A549 (cell line): ENCODE results near the gene RAB1B.

Source experiments
- BCL3 ChIP-seq: fragments of >200 bp; sonication (Bioruptor Twin); formaldehyde crosslinking; IDR thresholded peaks from 3 replicates; pipeline ENCODE4 v1.6.1; 2016
- CEBPB ChIP-seq, 2 experiments: fragments of >200 bp in 1 of 2; sonication (Bioruptor Twin) in 1 of 2; formaldehyde crosslinking in 1 of 2; IDR thresholded peaks; 2 replicates each; pipeline ENCODE4 v1.6.1; 2012 to 2016
- CTCF ChIP-seq: fragments of >200 bp; sonication (Bioruptor Twin); formaldehyde crosslinking; IDR thresholded peaks from 3 replicates; pipeline ENCODE4 v1.5.1; 2016
- ELK1 ChIP-seq: fragments of 150-350 bp; IDR thresholded peaks from 2 replicates; pipeline ENCODE4 v1.6.1; 2014; ENCODE audit warnings: low read depth, mild to moderate bottlenecking, low read length
- EP300 ChIP-seq, 2 experiments: fragments of >200 bp; sonication (Bioruptor Twin); formaldehyde crosslinking; IDR thresholded peaks; 2 replicates in 1 of 2; 3 replicates in 1 of 2; pipeline ENCODE4 v1.6.1; 2016 to 2017
- KDM1A ChIP-seq: fragments of 200-600 bp; sonication (generic); IDR thresholded peaks from 2 replicates; pipeline ENCODE4 v1.6.1; 2016; ENCODE audit warnings: low read depth, mild to moderate bottlenecking
- MAX ChIP-seq: IDR thresholded peaks from 2 replicates; pipeline ENCODE4 v1.6.1; 2012
- PHF8 ChIP-seq: fragments of 200-600 bp; sonication (generic); IDR thresholded peaks from 2 replicates; pipeline ENCODE4 v1.6.1; 2016; ENCODE audit warnings: low read depth, mild to moderate bottlenecking, antibody characterized with exemption, moderate library complexity, borderline replicate concordance
- POLR2A ChIP-seq: IDR thresholded peaks from 2 replicates; pipeline ENCODE4 v1.6.1; 2012; ENCODE audit warnings: mild to moderate bottlenecking, low read length
- REST ChIP-seq: fragments of 200-600 bp; sonication (generic); IDR thresholded peaks from 2 replicates; pipeline ENCODE4 v1.6.1; 2016; ENCODE audit warnings: antibody characterized with exemption, mild to moderate bottlenecking, moderate library complexity
- RFX5 ChIP-seq: fragments of 450-650 bp; IDR thresholded peaks from 2 replicates; pipeline ENCODE4 v1.7.1; 2014; ENCODE audit warnings: antibody characterized with exemption, mild to moderate bottlenecking, moderate library complexity
- SMC3 ChIP-seq: fragments of >200 bp; sonication (Bioruptor Twin); formaldehyde crosslinking; IDR thresholded peaks from 3 replicates; pipeline ENCODE4 v1.6.1; 2018; ENCODE audit warnings: inconsistent platforms
- ZNF302 ChIP-seq: fragments of 250-450 bp; sonication (Bioruptor Pico); IDR thresholded peaks from 2 replicates; pipeline ENCODE4 v1.9.0; 2021; ENCODE audit warnings: inconsistent platforms, mild to moderate bottlenecking, moderate library complexity

- no peak for TF ChIP-seq BCL3
- TF ChIP-seq POLR2A: no peak
- no peak for TF ChIP-seq CEBPB (IDR thresholded peaks at IDR 0.05)
- TF ChIP-seq CTCF: no peak
- no peak for TF ChIP-seq SMC3
- no peak for TF ChIP-seq MAX
- no peak for TF ChIP-seq PHF8
- TF ChIP-seq RFX5: no peak
- TF ChIP-seq ELK1: no peak
- no peak for TF ChIP-seq KDM1A
- no peak for TF ChIP-seq EP300 (IDR thresholded peaks at IDR 0.05)
- TF ChIP-seq ZNF302: no peak
- no peak for TF ChIP-seq REST
Measured at GRCh38 chr11:66267039-66267378, 1.4 kb upstream of the RAB1B start.
